NB4 (cell line): Measurements from ENCODE around the gene CROCC2.
A peak's percentile ranks its signal among the peaks of the same experiment; 100 is the strongest.

Source experiments
- DNase-seq: peaks from one replicate; pipeline ENCODE4 v3.0.0; 2010; ENCODE audit warnings: low read depth
- H3K4me3 ChIP-seq: one replicate; pipeline ENCODE4 v1.5.1; 2011; ENCODE audit warnings: mild to moderate bottlenecking, low read depth, low read length, moderate library complexity
- CTCF ChIP-seq: IDR thresholded peaks from one replicate; pipeline ENCODE4 v1.5.1; 2012; ENCODE audit warnings: low read depth, low read length
- MAX ChIP-seq: IDR thresholded peaks from 2 replicates; pipeline ENCODE4 v1.6.1; 2011; ENCODE audit warnings: low read depth, low read length
- MYC ChIP-seq: IDR thresholded peaks from 2 replicates; pipeline ENCODE4 v1.6.1; 2011; ENCODE audit warnings: low read depth, low read length
- POLR2A ChIP-seq: IDR thresholded peaks from 2 replicates; pipeline ENCODE4 v1.6.1; 2011; ENCODE audit warnings: mild to moderate bottlenecking; ENCODE audit not compliant: insufficient read length; ENCODE audit errors: extremely low read depth

The CROCC2 gene

GRCh38 chr2:240988146-240988545, 82.0 kb downstream of the CROCC2 start:
- H3K4me3 ChIP-seq: no peak overlapping the region
- TF ChIP-seq POLR2A (no peak), MAX (no peak), MYC (no peak)
- no peak for DNase-seq

- no peak overlapping the region for H3K4me3 ChIP-seq
- no peak for DNase-seq
- TF ChIP-seq POLR2A (no peak), MAX (no peak), CTCF (no peak), MYC (no peak)
These were observed 82.6 kb downstream of the CROCC2 start for GRCh38 chr2:240988571-240989271.

GRCh38 chr2:240989451-240990265, 83.5 kb downstream of the CROCC2 start:
- TF ChIP-seq CTCF (peak; percentile 66), MYC (no peak)
- no peak overlapping the region for H3K4me3 ChIP-seq
- DNase-seq: peak; percentile 66

- no peak overlapping the region for H3K4me3 ChIP-seq
- TF ChIP-seq CTCF (no peak), POLR2A (no peak), MAX (no peak), MYC (no peak)
- DNase-seq: no peak
These were observed 84.1 kb downstream of the CROCC2 start for GRCh38 chr2:240990266-240990529.

- no peak for TF ChIP-seq MYC
- no peak for TF ChIP-seq POLR2A
- no peak for TF ChIP-seq MAX
- no peak for TF ChIP-seq CTCF
- H3K4me3 ChIP-seq: no peak overlapping the region
- no peak for DNase-seq
These were observed 84.7 kb downstream of the CROCC2 start for GRCh38 chr2:240990726-240991377.
